HEK293T (cell line): Measurements from ENCODE around the gene SH3BP5L.

Experiments
- CTCF ChIA-PET: fragments of 350-600 bp; formaldehyde crosslinking; extraction: SDS; loops from one replicate; lab custom pipeline; 2021; ENCODE audit warnings: antibody characterized with exemption, inconsistent platforms; lab: Yijun Ruan, JAX
- POLR2A ChIA-PET: fragments of 350-600 bp; formaldehyde crosslinking; extraction: SDS; loops from one replicate; lab custom pipeline; 2020; ENCODE audit warnings: antibody characterized with exemption, inconsistent platforms; lab: Yijun Ruan, JAX
- DNase-seq: peaks from one replicate; pipeline ENCODE4 v3.0.0; 2012; ENCODE audit warnings: mixed read lengths; ENCODE audit errors: extremely low spot score
- ARNT ChIP-seq: fragments of 450-650 bp; IDR thresholded peaks from 2 replicates; pipeline ENCODE4 v1.6.1; 2017; ENCODE audit warnings: mild to moderate bottlenecking
- BHLHE40 ChIP-seq: fragments of 450-650 bp; IDR thresholded peaks from 2 replicates; pipeline ENCODE4 v1.6.1; 2016; ENCODE audit warnings: mild to moderate bottlenecking, moderate library complexity, borderline replicate concordance
- CTBP1 ChIP-seq: fragments of 450-650 bp; IDR thresholded peaks from 2 replicates; pipeline ENCODE4 v1.6.1; 2016; ENCODE audit warnings: borderline replicate concordance
- ELF4 ChIP-seq: fragments of 450-650 bp; IDR thresholded peaks from 2 replicates; pipeline ENCODE4 v1.6.1; 2017; ENCODE audit warnings: antibody characterized with exemption
- FOXA1 ChIP-seq: fragments of 450-650 bp; IDR thresholded peaks from 2 replicates; pipeline ENCODE4 v1.6.1; 2016; ENCODE audit warnings: mild to moderate bottlenecking
- FOXK2 ChIP-seq: fragments of 450-650 bp; IDR thresholded peaks from 2 replicates; pipeline ENCODE4 v1.6.1; 2016; ENCODE audit warnings: mild to moderate bottlenecking
- FOXM1 ChIP-seq: fragments of 450-650 bp; IDR thresholded peaks from 2 replicates; pipeline ENCODE4 v1.6.1; 2017; ENCODE audit warnings: mild to moderate bottlenecking, borderline replicate concordance
- HDGF ChIP-seq: fragments of 450-650 bp; IDR thresholded peaks from 2 replicates; pipeline ENCODE4 v1.6.1; 2017; ENCODE audit warnings: antibody characterized with exemption, borderline replicate concordance
- L3MBTL2 ChIP-seq: fragments of 450-650 bp; conservative IDR thresholded peaks from 2 replicates; pipeline ENCODE4 v1.6.1; 2016; ENCODE audit warnings: mild to moderate bottlenecking
- LEF1 ChIP-seq: fragments of 450-650 bp; IDR thresholded peaks from 2 replicates; pipeline ENCODE4 v1.6.1; 2017; ENCODE audit warnings: mild to moderate bottlenecking, borderline replicate concordance
- NFRKB ChIP-seq: fragments of 450-650 bp; IDR thresholded peaks from 2 replicates; pipeline ENCODE4 v1.6.1; 2016; ENCODE audit warnings: mild to moderate bottlenecking, moderate library complexity
- PKNOX1 ChIP-seq: fragments of 450-650 bp; IDR thresholded peaks from 2 replicates; pipeline ENCODE4 v1.6.1; 2016
- SP1 ChIP-seq: fragments of 450-650 bp; IDR thresholded peaks from 2 replicates; pipeline ENCODE4 v1.6.1; 2017
- SUZ12 ChIP-seq: fragments of 450-650 bp; IDR thresholded peaks from 2 replicates; pipeline ENCODE4 v1.6.1; 2016; ENCODE audit warnings: mild to moderate bottlenecking
- TARDBP ChIP-seq: fragments of 450-650 bp; IDR thresholded peaks from 2 replicates; pipeline ENCODE4 v1.6.1; 2016
- ZNF384 ChIP-seq: fragments of 450-650 bp; IDR thresholded peaks from 2 replicates; pipeline ENCODE4 v1.6.1; 2016

Gene SH3BP5L

GRCh38 chr1:248824701-248825100, 1.0 kb downstream of the SH3BP5L start:
- no peak for DNase-seq
- POLR2A ChIA-PET: no interaction called here
- no peak for TF ChIP-seq ZNF384
- no peak for TF ChIP-seq ARNT
- TF ChIP-seq TARDBP: no peak
- TF ChIP-seq FOXA1: no peak
- TF ChIP-seq NFRKB: no peak
- TF ChIP-seq ELF4: no peak
- TF ChIP-seq SP1: no peak
- no peak for TF ChIP-seq L3MBTL2
- no peak for TF ChIP-seq SUZ12
- TF ChIP-seq PKNOX1: no peak
- TF ChIP-seq HDGF: no peak
- TF ChIP-seq BHLHE40: no peak
- no peak for TF ChIP-seq CTBP1
- TF ChIP-seq FOXK2: no peak
- TF ChIP-seq FOXM1: no peak
- no peak for TF ChIP-seq LEF1
- CTCF ChIA-PET: no interaction called here

- POLR2A ChIA-PET: no interaction called here
- TF ChIP-seq CTBP1: no peak
- TF ChIP-seq ZNF384: no peak
- no peak for TF ChIP-seq BHLHE40
- no peak for TF ChIP-seq L3MBTL2
- TF ChIP-seq FOXA1: no peak
- CTCF ChIA-PET: no interaction called here
- DNase-seq: no peak
Measured at GRCh38 chr1:248824301-248824700, 1.4 kb downstream of the SH3BP5L start.

- no peak for TF ChIP-seq CTBP1
- TF ChIP-seq FOXK2: no peak
- DNase-seq: no peak
- POLR2A ChIA-PET: no interaction called here
- CTCF ChIA-PET: no interaction called here
Measured at GRCh38 chr1:248823517-248824001, 2.2 kb downstream of the SH3BP5L start.

- ChIA-PET POLR2A (no interaction called here), CTCF (interaction anchor here (0.7 kb wide), 1 partner anchor 67 kb away, joined by 5 read pairs; the partner anchor contains the start of gene LYPD8)
- TF ChIP-seq ZNF384 (no peak), ELF4 (no peak), BHLHE40 (no peak), NFRKB (no peak), LEF1 (no peak), CTBP1 (no peak), FOXA1 (no peak), FOXM1 (no peak), PKNOX1 (no peak), SP1 (no peak)
- DNase-seq: no peak
Measured at GRCh38 chr1:248822148-248823032, 3.3 kb downstream of the SH3BP5L start.

GRCh38 chr1:248821641-248822040, 4.1 kb downstream of the SH3BP5L start:
- no peak for TF ChIP-seq FOXM1
- no peak for TF ChIP-seq CTBP1
- no peak for TF ChIP-seq ELF4
- TF ChIP-seq TARDBP: no peak
- no peak for TF ChIP-seq ARNT
- no peak for TF ChIP-seq BHLHE40
- TF ChIP-seq ZNF384: no peak
- no peak for TF ChIP-seq SUZ12
- no peak for TF ChIP-seq PKNOX1
- TF ChIP-seq NFRKB: no peak
- no peak for TF ChIP-seq FOXA1
- TF ChIP-seq LEF1: no peak
- TF ChIP-seq FOXK2: no peak
- TF ChIP-seq HDGF: no peak
- DNase-seq: no peak
- ChIA-PET CTCF (no interaction called here), POLR2A (no interaction called here)

- ChIA-PET POLR2A (no interaction called here), CTCF (no interaction called here)
- TF ChIP-seq CTBP1 (no peak), FOXM1 (no peak), SP1 (no peak), ZNF384 (no peak)
- no peak for DNase-seq
Measured at GRCh38 chr1:248821101-248821500, 4.6 kb downstream of the SH3BP5L start.
